ENCODE measurements around the gene SV2C. TPM values are rescaled to one million over a fixed set of nuclear protein-coding genes. Genes with fewer than 3 reads are reported as not detected.

The SV2C gene
- total RNA-seq, 1 donor from 2014 or later: 0.15 TPM

DNA sequence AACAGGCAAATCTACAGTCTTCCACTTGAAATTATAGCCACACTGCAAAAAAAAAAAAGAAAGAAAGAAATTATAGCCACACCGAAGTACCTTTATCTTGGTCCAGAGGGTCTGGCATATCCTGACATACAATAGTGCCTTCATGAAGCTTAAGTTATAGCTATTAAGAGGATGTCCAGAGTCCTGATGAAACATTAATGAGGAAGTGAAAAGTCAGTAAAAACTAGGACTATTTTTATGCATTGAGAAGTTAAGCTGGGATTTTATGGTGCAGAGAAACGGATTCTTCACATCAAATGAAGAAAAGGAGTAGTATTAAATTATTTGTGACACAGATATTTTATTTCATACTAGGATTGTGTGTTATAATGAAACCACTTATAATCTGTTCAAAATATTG, 123.9 kb downstream of the SV2C start:
- no peak overlapping the region for H3K4me3 Mint-ChIP-seq (ENCODE audit: unreplicated experiment)
- H3K27ac Mint-ChIP-seq (ENCODE audit: unreplicated experiment): no peak overlapping the region
- H3K36me3 Mint-ChIP-seq (ENCODE audit: low read depth, unreplicated experiment): no peaks in the 10 kb centered on the region
- peaks cover 6% of the 10 kb centered on the region for H3K4me1 Mint-ChIP-seq (ENCODE audit: unreplicated experiment)
- TF ChIP-seq, protein P1, sequence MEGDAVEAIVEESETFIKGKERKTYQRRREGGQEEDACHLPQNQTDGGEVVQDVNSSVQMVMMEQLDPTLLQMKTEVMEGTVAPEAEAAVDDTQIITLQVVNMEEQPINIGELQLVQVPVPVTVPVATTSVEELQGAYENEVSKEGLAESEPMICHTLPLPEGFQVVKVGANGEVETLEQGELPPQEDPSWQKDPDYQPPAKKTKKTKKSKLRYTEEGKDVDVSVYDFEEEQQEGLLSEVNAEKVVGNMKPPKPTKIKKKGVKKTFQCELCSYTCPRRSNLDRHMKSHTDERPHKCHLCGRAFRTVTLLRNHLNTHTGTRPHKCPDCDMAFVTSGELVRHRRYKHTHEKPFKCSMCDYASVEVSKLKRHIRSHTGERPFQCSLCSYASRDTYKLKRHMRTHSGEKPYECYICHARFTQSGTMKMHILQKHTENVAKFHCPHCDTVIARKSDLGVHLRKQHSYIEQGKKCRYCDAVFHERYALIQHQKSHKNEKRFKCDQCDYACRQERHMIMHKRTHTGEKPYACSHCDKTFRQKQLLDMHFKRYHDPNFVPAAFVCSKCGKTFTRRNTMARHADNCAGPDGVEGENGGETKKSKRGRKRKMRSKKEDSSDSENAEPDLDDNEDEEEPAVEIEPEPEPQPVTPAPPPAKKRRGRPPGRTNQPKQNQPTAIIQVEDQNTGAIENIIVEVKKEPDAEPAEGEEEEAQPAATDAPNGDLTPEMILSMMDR (IDR thresholded peaks at IDR 0.05; ENCODE audit: unreplicated experiment): no peak
- H3K27me3 Mint-ChIP-seq (ENCODE audit: unreplicated experiment): no peaks in the 10 kb centered on the region
- DNase-seq (ENCODE audit: low spot score): no peak
- no peaks in the 10 kb centered on the region for H3K9me3 Mint-ChIP-seq (ENCODE audit: unreplicated experiment)

DNA sequence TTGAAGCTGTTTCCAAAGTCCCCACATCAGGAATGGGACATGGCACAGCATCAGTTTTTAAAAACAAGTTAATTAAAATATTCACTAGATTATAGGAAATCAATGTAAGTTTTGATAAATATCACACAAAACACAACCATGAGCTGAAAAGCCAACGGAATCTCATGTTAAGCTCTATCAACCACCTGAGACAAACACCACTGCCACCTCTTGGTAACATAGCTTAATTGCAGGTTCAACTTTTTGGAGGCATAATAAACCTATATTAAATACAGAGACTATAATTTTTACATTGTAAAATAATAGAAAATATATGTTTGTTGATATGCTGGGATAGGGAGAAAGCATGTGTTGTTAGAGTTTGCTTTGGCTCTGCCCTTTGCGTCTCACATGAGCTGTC, 126.1 kb downstream of the SV2C start:
- no peaks in the 10 kb centered on the region for H3K27me3 Mint-ChIP-seq (ENCODE audit: unreplicated experiment)
- no peaks in the 10 kb centered on the region for H3K9me3 Mint-ChIP-seq (ENCODE audit: unreplicated experiment)
- peaks cover 6% of the 10 kb centered on the region for H3K4me1 Mint-ChIP-seq (ENCODE audit: unreplicated experiment)
- TF ChIP-seq, protein P1 (IDR thresholded peaks at IDR 0.05; ENCODE audit: unreplicated experiment): peak; percentile 64
- no peak overlapping the region for H3K27ac Mint-ChIP-seq (ENCODE audit: unreplicated experiment)
- H3K4me3 Mint-ChIP-seq (ENCODE audit: unreplicated experiment): no peak overlapping the region
- H3K36me3 Mint-ChIP-seq (ENCODE audit: low read depth, unreplicated experiment): no peaks in the 10 kb centered on the region
- DNase-seq (ENCODE audit: low spot score): no peak

DNA sequence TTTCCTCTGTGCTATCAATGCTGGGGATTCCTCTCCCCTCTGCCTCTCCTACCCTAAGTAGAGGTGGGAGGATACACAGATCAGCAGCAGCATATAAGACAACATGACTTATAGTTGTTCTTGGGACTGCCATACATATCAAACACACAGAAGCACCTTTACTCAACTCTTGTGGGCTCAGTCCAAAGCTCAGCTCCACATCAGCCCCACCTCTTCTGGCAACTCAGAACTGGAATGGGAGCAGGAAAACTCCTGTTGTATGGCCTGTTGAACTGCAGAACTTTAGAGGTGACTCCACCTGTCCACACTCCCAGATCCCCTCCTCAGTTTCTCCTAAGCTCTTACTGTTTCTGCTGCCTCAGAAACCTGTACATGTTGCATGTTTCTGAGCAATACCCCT, 127.8 kb downstream of the SV2C start:
- DNase-seq (ENCODE audit: low spot score): no peak
- H3K27ac Mint-ChIP-seq (ENCODE audit: unreplicated experiment): no peak overlapping the region
- TF ChIP-seq, protein P1 (IDR thresholded peaks at IDR 0.05; ENCODE audit: unreplicated experiment): no peak
- no peaks in the 10 kb centered on the region for H3K9me3 Mint-ChIP-seq (ENCODE audit: unreplicated experiment)
- H3K36me3 Mint-ChIP-seq (ENCODE audit: low read depth, unreplicated experiment): no peaks in the 10 kb centered on the region
- no peaks in the 10 kb centered on the region for H3K27me3 Mint-ChIP-seq (ENCODE audit: unreplicated experiment)
- H3K4me1 Mint-ChIP-seq (ENCODE audit: unreplicated experiment): no peaks in the 10 kb centered on the region
- no peak overlapping the region for H3K4me3 Mint-ChIP-seq (ENCODE audit: unreplicated experiment)

DNA sequence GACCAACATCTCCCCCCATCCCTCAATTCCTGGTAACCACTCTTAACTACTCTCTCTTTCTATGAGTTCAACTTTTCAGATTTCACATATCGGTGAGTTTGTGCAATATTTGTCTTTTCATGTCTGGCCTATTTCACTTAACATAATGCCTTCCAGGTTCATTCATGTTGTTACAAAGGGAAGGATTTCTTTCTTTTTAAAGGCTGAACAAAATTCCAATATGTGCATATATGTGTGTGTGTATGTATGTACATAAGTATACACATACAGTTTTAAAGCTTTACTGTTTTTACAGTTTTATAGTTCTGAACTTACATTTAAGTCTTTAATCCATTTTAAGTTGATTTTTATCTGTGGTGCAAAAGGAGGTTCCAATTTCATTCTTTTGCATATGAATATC, 130.7 kb downstream of the SV2C start:
- Mint-ChIP-seq H3K9me3 (ENCODE audit: unreplicated experiment) (no peaks in the 10 kb centered on the region), H3K36me3 (ENCODE audit: low read depth, unreplicated experiment) (no peaks in the 10 kb centered on the region), H3K27me3 (ENCODE audit: unreplicated experiment) (no peaks in the 10 kb centered on the region), H3K4me1 (ENCODE audit: unreplicated experiment) (no peaks in the 10 kb centered on the region), H3K4me3 (ENCODE audit: unreplicated experiment) (no peak overlapping the region), H3K27ac (ENCODE audit: unreplicated experiment) (no peak overlapping the region)
- no peak for DNase-seq (ENCODE audit: low spot score)
- TF ChIP-seq, protein P1 (IDR thresholded peaks at IDR 0.05; ENCODE audit: unreplicated experiment): no peak

DNA sequence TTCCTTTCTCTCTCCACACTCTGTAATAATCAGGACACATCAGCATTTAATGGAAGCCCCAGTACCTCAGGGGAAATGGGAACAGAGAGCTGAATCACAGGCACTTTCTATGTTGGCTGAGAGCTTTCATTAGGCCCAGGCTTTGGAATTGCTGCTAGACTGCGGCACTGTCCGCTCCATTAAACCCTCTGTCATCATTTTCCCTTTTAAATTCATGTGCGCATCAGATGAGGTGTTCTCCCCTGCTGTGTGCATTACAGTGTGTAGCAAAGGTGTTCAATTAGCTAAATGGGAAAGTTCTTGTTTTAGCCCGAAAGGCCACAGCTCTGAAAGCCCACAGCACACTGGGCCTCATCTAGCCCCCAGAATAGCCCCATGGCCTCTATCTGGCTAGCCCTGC, 133.6 kb downstream of the SV2C start:
- Mint-ChIP-seq H3K4me1 (ENCODE audit: unreplicated experiment) (no peaks in the 10 kb centered on the region), H3K27ac (ENCODE audit: unreplicated experiment) (no peak overlapping the region), H3K9me3 (ENCODE audit: unreplicated experiment) (no peaks in the 10 kb centered on the region), H3K4me3 (ENCODE audit: unreplicated experiment) (no peak overlapping the region), H3K36me3 (ENCODE audit: low read depth, unreplicated experiment) (no peaks in the 10 kb centered on the region), H3K27me3 (ENCODE audit: unreplicated experiment) (no peaks in the 10 kb centered on the region)
- DNase-seq (ENCODE audit: low spot score): no peak
- TF ChIP-seq, protein P1 (IDR thresholded peaks at IDR 0.05; ENCODE audit: unreplicated experiment): no peak
